Astrocyte (in vitro differentiated cells and primary cell): ENCODE results near the gene UVRAG. TPM values are rescaled to one million over a fixed set of nuclear protein-coding genes. Genes with fewer than 3 reads are reported as not detected.

Experiments
- DNase-seq: peaks from one replicate; pipeline ENCODE4 v3.0.0-alpha.2; 2010; ENCODE audit warnings: low read depth
- FAIRE-seq: peaks from 2 replicates; lab custom pipeline; 2011; peaks lifted over from hg19 to GRCh38; lab: Jason Lieb, UNC
- H2AFZ ChIP-seq: 2 replicates; pipeline ENCODE4 v1.6.0; 2012; ENCODE audit warnings: low read depth, low read length, inconsistent platforms
- H3K27ac ChIP-seq: 2 replicates; pipeline ENCODE4 v1.5.1; 2011; ENCODE audit warnings: low read depth, low read length, inconsistent platforms
- H3K27me3 ChIP-seq: 2 replicates; pipeline ENCODE4 v1.6.0; 2011; ENCODE audit warnings: low read length, inconsistent platforms; ENCODE audit not compliant: insufficient read depth
- H3K36me3 ChIP-seq: 2 replicates; pipeline ENCODE4 v1.5.1; 2011; ENCODE audit warnings: low read length, inconsistent platforms; ENCODE audit not compliant: insufficient read depth
- H3K4me1 ChIP-seq: 2 replicates; pipeline ENCODE4 v1.5.1; 2011; ENCODE audit warnings: low read length, inconsistent platforms; ENCODE audit not compliant: insufficient read depth
- H3K4me2 ChIP-seq: 2 replicates; pipeline ENCODE4 v1.6.0; 2012; ENCODE audit warnings: low read length, inconsistent platforms
- H3K4me3 ChIP-seq: 2 replicates; pipeline ENCODE4 v1.5.1; 2011; ENCODE audit warnings: low read depth, mild to moderate bottlenecking, low read length, inconsistent platforms; ENCODE audit not compliant: insufficient read depth
- H3K79me2 ChIP-seq: 2 replicates; pipeline ENCODE4 v1.6.0; 2012; ENCODE audit warnings: mild to moderate bottlenecking, low read length, inconsistent platforms; ENCODE audit not compliant: insufficient read depth
- H3K9ac ChIP-seq: 2 replicates; pipeline ENCODE4 v1.6.0; 2012; ENCODE audit warnings: mild to moderate bottlenecking, low read length, inconsistent platforms
- H3K9me3 ChIP-seq: 2 replicates; pipeline ENCODE4 v1.5.1; 2012; ENCODE audit warnings: low read depth, mild to moderate bottlenecking, low read length, inconsistent platforms; ENCODE audit not compliant: insufficient read depth
- H4K20me1 ChIP-seq: 2 replicates; pipeline ENCODE4 v1.6.0; 2012; ENCODE audit warnings: low read length, inconsistent platforms; ENCODE audit not compliant: insufficient read depth
- H3K27ac Mint-ChIP-seq: one replicate; pipeline ENCODE4 v1.8.0; 2021; ENCODE audit warnings: mild to moderate bottlenecking, mixed read lengths; ENCODE audit not compliant: unreplicated experiment
- H3K27me3 Mint-ChIP-seq: one replicate; pipeline ENCODE4 v1.8.0; 2021; ENCODE audit warnings: low read depth, mixed read lengths; ENCODE audit not compliant: unreplicated experiment
- H3K36me3 Mint-ChIP-seq: one replicate; pipeline ENCODE4 v1.8.0; 2021; ENCODE audit warnings: low read depth, mixed read lengths; ENCODE audit not compliant: unreplicated experiment
- H3K4me1 Mint-ChIP-seq: one replicate; pipeline ENCODE4 v1.8.0; 2021; ENCODE audit warnings: low read depth, mixed read lengths; ENCODE audit not compliant: unreplicated experiment
- H3K4me3 Mint-ChIP-seq: one replicate; pipeline ENCODE4 v1.8.0; 2021; ENCODE audit warnings: mild to moderate bottlenecking, moderate library complexity, mixed read lengths; ENCODE audit not compliant: unreplicated experiment
- H3K9me3 Mint-ChIP-seq: one replicate; pipeline ENCODE4 v1.8.0; 2021; ENCODE audit warnings: mild to moderate bottlenecking, mixed read lengths; ENCODE audit not compliant: unreplicated experiment
- EZH2 ChIP-seq: IDR thresholded peaks from 2 replicates; pipeline ENCODE4 v1.6.1; 2012; ENCODE audit warnings: mild to moderate bottlenecking, low read length, inconsistent platforms; ENCODE audit not compliant: insufficient read depth
- total RNA-seq: library from RNA; stranded (reverse); gene quantifications from 2 replicates; pipeline ENCODE4 v1.2.1, GENCODE V29; 2021
- TF ChIP-seq, protein P1 (sequence below): IDR thresholded peaks from 2 replicates; pipeline ENCODE4 v1.5.1; 2011; ENCODE audit warnings: low read depth, mild to moderate bottlenecking, inconsistent platforms, low read length, moderate library complexity; ENCODE audit not compliant: insufficient read depth

Gene UVRAG
- total RNA-seq, 1 donor from 2014 or later = 15.3 TPM

DNA sequence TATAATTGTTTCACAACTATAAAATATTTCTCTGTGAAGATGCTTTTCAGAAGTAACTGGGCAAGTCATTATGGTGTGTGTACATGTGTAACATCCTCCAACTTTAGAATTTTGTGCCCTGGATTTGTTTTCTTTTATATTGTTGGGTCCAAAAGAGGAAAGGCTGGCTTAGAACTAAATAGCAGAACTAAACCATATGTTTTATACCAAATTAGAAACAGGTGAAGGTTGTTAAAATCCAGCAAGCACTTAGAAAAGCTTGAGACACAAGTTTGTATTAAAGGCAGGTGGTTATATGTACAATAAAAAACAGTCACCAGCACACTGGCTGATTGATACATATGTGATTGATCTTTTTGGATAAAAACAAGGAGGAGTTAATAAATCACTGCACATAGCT lies 232.8 kb downstream of the UVRAG start:
- H3K4me1 Mint-ChIP-seq = peaks cover 36% of the 10 kb centered on the region
- peaks cover 3% of the 10 kb centered on the region for H3K9me3 ChIP-seq
- no peaks in the 10 kb centered on the region for H3K27me3 Mint-ChIP-seq
- H4K20me1 ChIP-seq = no peaks in the 10 kb centered on the region
- H3K27me3 ChIP-seq = no peaks in the 10 kb centered on the region
- H3K27ac Mint-ChIP-seq = no peak overlapping the region
- H3K36me3 ChIP-seq = no peaks in the 10 kb centered on the region
- H3K9me3 Mint-ChIP-seq = peaks cover 6% of the 10 kb centered on the region
- no peak overlapping the region for H3K9ac ChIP-seq
- H2AFZ ChIP-seq = no peak overlapping the region
- peaks cover 13% of the 10 kb centered on the region for H3K36me3 Mint-ChIP-seq
- H3K4me3 ChIP-seq = no peak overlapping the region
- no peak overlapping the region for H3K4me3 Mint-ChIP-seq
- no peak for DNase-seq
- FAIRE-seq = no peak
- no peaks in the 10 kb centered on the region for H3K79me2 ChIP-seq
- H3K4me1 ChIP-seq = peaks cover 6% of the 10 kb centered on the region
- no peak for TF ChIP-seq EZH2
- TF ChIP-seq, protein P1, sequence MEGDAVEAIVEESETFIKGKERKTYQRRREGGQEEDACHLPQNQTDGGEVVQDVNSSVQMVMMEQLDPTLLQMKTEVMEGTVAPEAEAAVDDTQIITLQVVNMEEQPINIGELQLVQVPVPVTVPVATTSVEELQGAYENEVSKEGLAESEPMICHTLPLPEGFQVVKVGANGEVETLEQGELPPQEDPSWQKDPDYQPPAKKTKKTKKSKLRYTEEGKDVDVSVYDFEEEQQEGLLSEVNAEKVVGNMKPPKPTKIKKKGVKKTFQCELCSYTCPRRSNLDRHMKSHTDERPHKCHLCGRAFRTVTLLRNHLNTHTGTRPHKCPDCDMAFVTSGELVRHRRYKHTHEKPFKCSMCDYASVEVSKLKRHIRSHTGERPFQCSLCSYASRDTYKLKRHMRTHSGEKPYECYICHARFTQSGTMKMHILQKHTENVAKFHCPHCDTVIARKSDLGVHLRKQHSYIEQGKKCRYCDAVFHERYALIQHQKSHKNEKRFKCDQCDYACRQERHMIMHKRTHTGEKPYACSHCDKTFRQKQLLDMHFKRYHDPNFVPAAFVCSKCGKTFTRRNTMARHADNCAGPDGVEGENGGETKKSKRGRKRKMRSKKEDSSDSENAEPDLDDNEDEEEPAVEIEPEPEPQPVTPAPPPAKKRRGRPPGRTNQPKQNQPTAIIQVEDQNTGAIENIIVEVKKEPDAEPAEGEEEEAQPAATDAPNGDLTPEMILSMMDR = no peak
- H3K27ac ChIP-seq = no peak overlapping the region
- no peak overlapping the region for H3K4me2 ChIP-seq

DNA sequence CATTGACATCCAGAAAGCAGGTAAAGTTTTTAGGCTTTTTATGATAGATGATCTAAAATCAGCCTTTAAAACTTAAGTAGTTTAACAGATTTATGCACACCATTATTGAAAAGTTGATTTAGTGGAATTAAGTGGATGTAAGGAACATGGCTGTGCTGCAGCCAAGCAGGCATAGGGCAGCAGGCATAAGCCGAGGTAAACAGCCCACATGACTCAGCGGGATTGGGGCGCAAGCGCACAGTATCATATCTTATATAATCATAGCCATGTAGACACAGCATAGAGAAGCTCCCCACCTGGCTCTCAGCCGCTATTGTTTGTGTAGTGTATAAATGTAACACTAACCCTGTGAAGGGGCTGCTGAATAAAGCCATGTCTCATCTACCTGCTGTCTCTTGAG lies 233.8 kb downstream of the UVRAG start:
- Histone ChIP-seq H4K20me1 (no peaks in the 10 kb centered on the region), H3K9ac (no peak overlapping the region), H3K79me2 (no peaks in the 10 kb centered on the region), H3K27ac (no peak overlapping the region), H3K9me3 (peaks cover 3% of the 10 kb centered on the region), H3K4me2 (no peak overlapping the region), H3K36me3 (no peaks in the 10 kb centered on the region), H2AFZ (no peak overlapping the region), H3K27me3 (no peaks in the 10 kb centered on the region), H3K4me1 (peaks cover 6% of the 10 kb centered on the region), H3K4me3 (no peak overlapping the region)
- Mint-ChIP-seq H3K4me1 (peaks cover 33% of the 10 kb centered on the region), H3K4me3 (no peak overlapping the region), H3K9me3 (peaks cover 6% of the 10 kb centered on the region), H3K27me3 (no peaks in the 10 kb centered on the region), H3K27ac (no peak overlapping the region), H3K36me3 (peaks cover 13% of the 10 kb centered on the region)
- TF ChIP-seq, protein P1 = no peak
- no peak for TF ChIP-seq EZH2
- FAIRE-seq (no peak), DNase-seq (no peak)

DNA sequence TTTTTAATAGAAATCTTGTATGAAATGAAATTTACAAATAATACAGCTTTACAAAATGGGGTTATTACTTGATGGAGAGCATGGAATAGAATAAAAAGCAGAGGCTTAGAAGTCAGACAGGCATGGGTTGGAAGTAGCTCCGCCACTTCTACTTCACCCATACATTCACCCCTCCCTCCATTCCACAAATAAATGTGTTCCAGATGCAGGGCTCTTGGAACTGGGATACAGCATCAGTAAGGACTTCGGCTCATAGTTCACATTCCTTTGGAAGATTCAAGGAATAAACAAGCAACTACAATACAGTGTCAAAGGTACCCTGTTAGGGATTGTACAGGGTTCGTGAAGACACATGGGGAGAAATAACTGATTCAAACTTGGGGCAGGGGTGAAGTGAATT lies 234.5 kb downstream of the UVRAG start:
- no peaks in the 10 kb centered on the region for H3K27me3 Mint-ChIP-seq
- H3K36me3 Mint-ChIP-seq = peaks cover 13% of the 10 kb centered on the region
- H3K4me3 ChIP-seq = no peak overlapping the region
- no peak overlapping the region for H3K27ac Mint-ChIP-seq
- no peak for FAIRE-seq
- H3K9ac ChIP-seq = no peak overlapping the region
- H3K4me3 Mint-ChIP-seq = no peak overlapping the region
- peaks cover 6% of the 10 kb centered on the region for H3K9me3 Mint-ChIP-seq
- no peak overlapping the region for H3K27ac ChIP-seq
- peaks cover 3% of the 10 kb centered on the region for H3K9me3 ChIP-seq
- H3K4me1 ChIP-seq = peaks cover 6% of the 10 kb centered on the region
- H4K20me1 ChIP-seq = no peaks in the 10 kb centered on the region
- peaks cover 26% of the 10 kb centered on the region for H3K4me1 Mint-ChIP-seq
- TF ChIP-seq, protein P1 = no peak
- TF ChIP-seq EZH2 = no peak
- H3K27me3 ChIP-seq = no peaks in the 10 kb centered on the region
- no peaks in the 10 kb centered on the region for H3K36me3 ChIP-seq
- H2AFZ ChIP-seq = no peak overlapping the region
- no peaks in the 10 kb centered on the region for H3K79me2 ChIP-seq
- DNase-seq = no peak
- no peak overlapping the region for H3K4me2 ChIP-seq
